ENCODE data around the gene AFF4. TPM values are rescaled to one million over a fixed set of nuclear protein-coding genes. Genes with fewer than 3 reads are reported as not detected.

AFF4 gene
- total RNA-seq, 4 donors from 2014 or later: 55.0 to 87.6 (median 75.3) TPM

- Histone ChIP-seq H3K27me3 (no peaks in the 10 kb centered on the region), H3K27ac (no peak overlapping the region), H3K4me3 (no peak overlapping the region), H3K9me3 (no peaks in the 10 kb centered on the region), H3K36me3 (peaks cover 12 to 100% of the 10 kb centered on the region in 2 donors), H3K4me1 (peaks cover 0 to 12% (median 0%) of the 10 kb centered on the region in 3 donors)
- ATAC-seq: no peak
- 82 to 98% methylated on average over 4 of the region's 4 CpGs for WGBS, 2 donors (ENCODE audit: low coverage in 1 of 2)
- TF ChIP-seq CTCF (IDR thresholded peaks at IDR 0.05) (no peak), POLR2AphosphoS5 (IDR thresholded peaks at IDR 0.05) (no peak), EP300 (IDR thresholded peaks at IDR 0.05) (no peak), POLR2A (IDR thresholded peaks at IDR 0.05) (no peak)
Measured at GRCh38 chr5:132890817-132891216, 72.6 kb downstream of the AFF4 start.

GRCh38 chr5:132889501-132889900, 73.9 kb downstream of the AFF4 start:
- TF ChIP-seq POLR2AphosphoS5 (IDR thresholded peaks at IDR 0.05) (no peak), CTCF (IDR thresholded peaks at IDR 0.05) (no peak), POLR2A (IDR thresholded peaks at IDR 0.05) (no peak), EP300 (IDR thresholded peaks at IDR 0.05) (no peak)
- no peak overlapping the region for H3K27ac ChIP-seq
- no peak for ATAC-seq
- H3K4me1 ChIP-seq: peaks cover 0 to under 1% (median 0%) of the 10 kb centered on the region in 3 donors
- H3K9me3 ChIP-seq: no peaks in the 10 kb centered on the region
- no peak overlapping the region for H3K4me3 ChIP-seq
- H3K27me3 ChIP-seq: no peaks in the 10 kb centered on the region
- H3K36me3 ChIP-seq: peaks cover 12 to 100% of the 10 kb centered on the region in 2 donors

GRCh38 chr5:132887283-132887682, 76.2 kb downstream of the AFF4 start:
- WGBS, 2 donors (ENCODE audit: low coverage in 1 of 2): 15 to 33% methylated on average over 1 of the region's 1 CpG
- Histone ChIP-seq H3K27me3 (no peaks in the 10 kb centered on the region), H3K36me3 (peaks cover 12 to 95% of the 10 kb centered on the region in 2 donors), H3K4me3 (no peak overlapping the region), H3K9me3 (no peaks in the 10 kb centered on the region), H3K27ac (no peak overlapping the region), H3K4me1 (no peaks in the 10 kb centered on the region)
- no peak for ATAC-seq
- TF ChIP-seq CTCF (IDR thresholded peaks at IDR 0.05): no peak
- no peak for TF ChIP-seq POLR2A (IDR thresholded peaks at IDR 0.05)
- TF ChIP-seq POLR2AphosphoS5 (IDR thresholded peaks at IDR 0.05): no peak
- no peak for TF ChIP-seq EP300 (IDR thresholded peaks at IDR 0.05)

- Histone ChIP-seq H3K27me3 (no peaks in the 10 kb centered on the region), H3K4me1 (no peaks in the 10 kb centered on the region), H3K4me3 (no peak overlapping the region), H3K27ac (no peak overlapping the region), H3K36me3 (peaks cover 12 to 95% of the 10 kb centered on the region in 2 donors), H3K9me3 (no peaks in the 10 kb centered on the region)
- no peak for TF ChIP-seq CTCF (IDR thresholded peaks at IDR 0.05)
- no peak for TF ChIP-seq EP300 (IDR thresholded peaks at IDR 0.05)
- TF ChIP-seq POLR2A (IDR thresholded peaks at IDR 0.05): no peak
- no peak for TF ChIP-seq POLR2AphosphoS5 (IDR thresholded peaks at IDR 0.05)
- whole genome bisulfite sequencing, 2 donors (ENCODE audit: low coverage in 1 of 2): 83 to 84% methylated on average over 7 to 8 of the region's 11 CpGs
- ATAC-seq: no peak
Measured at GRCh38 chr5:132886064-132886823, 77.2 kb downstream of the AFF4 start.

GRCh38 chr5:132884548-132884947, 78.9 kb downstream of the AFF4 start:
- no peak for TF ChIP-seq EP300 (IDR thresholded peaks at IDR 0.05)
- H3K9me3 ChIP-seq: no peaks in the 10 kb centered on the region
- H3K36me3 ChIP-seq: peaks cover 16 to 95% of the 10 kb centered on the region in 2 donors
- WGBS, 2 donors (ENCODE audit: low coverage in 1 of 2): 45 to 69% methylated on average over 2 of the region's 2 CpGs
- no peaks in the 10 kb centered on the region for H3K27me3 ChIP-seq
- no peaks in the 10 kb centered on the region for H3K4me1 ChIP-seq
- no peak overlapping the region for H3K27ac ChIP-seq
- no peak overlapping the region for H3K4me3 ChIP-seq
- no peak for ATAC-seq

All from gastroesophageal sphincter (tissue), 4 donors.